Stimulated activated CD8-positive, alpha-beta memory T cell treated with anti-CD3 and anti-CD28 coated beads, Interleukin-12 subunit alpha, Interleukin-12 subunit beta, amount 100 ng/mL, for 24 hours (primary cell): ENCODE results near the gene NDUFB10.
"Not testable (repeated sequence)": the region's sequence is repeated elsewhere in the genome, so short reads cannot be mapped to it uniquely, and the experiment has no call there.

Experiments
- DNase-seq: peaks from one replicate; pipeline ENCODE4 v3.0.0-alpha.2; 2020; ENCODE audit errors: extremely low read depth

Gene NDUFB10

GRCh38 chr16:1959269-1960039 lies at the start of gene NDUFB10:
Gene NDUFB10 (plus strand): TSS chr16:1959538. CDS start chr16:1959625, 87 bp downstream.
- peak; percentile 77 for DNase-seq

- DNase-seq, result no peak
Measured at GRCh38 chr16:1909561-1910231, 49.6 kb upstream of the NDUFB10 start.

- no peak for DNase-seq
Measured at GRCh38 chr16:1911467-1912214, 47.7 kb upstream of the NDUFB10 start.

GRCh38 chr16:1912215-1912543 lies 47.2 kb upstream of the NDUFB10 start:
- no peak for DNase-seq

- DNase-seq, result no peak
Measured at GRCh38 chr16:1913327-1914083, 45.8 kb upstream of the NDUFB10 start.

- DNase-seq, result no peak
Measured at GRCh38 chr16:1914084-1914608, 45.2 kb upstream of the NDUFB10 start.

DNA sequence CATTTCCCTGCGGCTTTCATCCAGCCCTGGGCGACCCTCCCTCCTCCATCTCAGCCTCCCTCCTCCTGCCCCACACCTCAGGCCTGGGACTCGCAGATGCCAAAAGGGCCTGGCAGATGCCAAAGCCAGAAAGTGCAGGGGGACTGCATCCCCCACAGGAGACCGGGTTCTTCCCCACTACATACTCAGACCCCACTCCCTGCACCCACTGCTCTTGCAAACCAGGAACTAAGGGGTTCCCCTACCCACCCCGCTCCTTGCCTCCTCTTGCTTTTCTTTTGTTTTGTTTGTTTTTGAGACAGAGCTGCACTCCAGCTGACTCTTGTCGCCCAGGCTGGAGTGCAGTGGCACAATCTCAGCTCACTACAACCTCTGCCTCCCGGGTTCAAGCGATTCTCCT lies 44.4 kb upstream of the NDUFB10 start:
- DNase-seq, result no peak

DNA sequence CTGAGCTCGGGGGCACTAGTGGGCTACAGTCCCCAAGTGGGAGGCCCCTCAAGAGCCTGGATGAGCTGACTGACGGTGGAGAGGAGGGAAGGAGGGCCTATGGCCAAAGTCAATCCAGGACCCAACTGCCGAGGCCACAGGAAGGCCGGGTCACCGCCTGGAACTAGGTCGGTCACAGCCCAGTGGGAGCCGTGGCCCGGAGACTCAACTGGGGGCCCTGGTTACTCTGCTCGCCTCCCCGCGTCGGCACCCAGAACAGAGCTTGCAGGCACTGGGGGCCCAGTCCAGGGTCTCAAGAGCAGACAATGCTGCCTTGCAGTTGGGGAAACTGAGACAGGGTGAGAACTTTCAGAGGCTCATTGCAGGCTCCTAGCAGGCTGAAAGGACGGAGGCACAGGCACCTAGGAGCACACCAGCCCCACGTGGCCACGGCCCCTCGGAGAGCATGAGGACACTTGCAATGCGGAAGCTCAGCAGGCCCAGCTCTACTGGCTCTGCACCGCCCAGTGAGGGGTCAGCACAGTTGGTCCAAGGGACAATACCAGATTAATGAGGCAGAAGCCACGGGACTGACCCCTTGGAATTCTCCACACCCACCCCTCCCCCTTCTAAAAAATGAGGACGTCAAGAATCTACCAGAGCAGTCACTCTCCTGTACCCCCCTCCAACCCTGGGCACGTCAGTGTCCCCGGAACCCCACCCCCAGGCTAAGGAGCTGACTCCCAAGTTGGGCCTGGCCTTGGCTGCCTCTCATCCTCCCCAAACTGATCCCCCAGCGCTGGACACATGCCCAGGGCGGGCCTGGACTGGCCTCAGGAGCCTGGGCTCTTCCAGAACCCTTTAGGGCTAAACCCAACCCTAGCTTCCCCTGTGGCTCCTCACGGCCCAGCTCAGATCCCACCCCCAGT lies 43.4 kb upstream of the NDUFB10 start:
- DNase-seq, result no peak

DNA sequence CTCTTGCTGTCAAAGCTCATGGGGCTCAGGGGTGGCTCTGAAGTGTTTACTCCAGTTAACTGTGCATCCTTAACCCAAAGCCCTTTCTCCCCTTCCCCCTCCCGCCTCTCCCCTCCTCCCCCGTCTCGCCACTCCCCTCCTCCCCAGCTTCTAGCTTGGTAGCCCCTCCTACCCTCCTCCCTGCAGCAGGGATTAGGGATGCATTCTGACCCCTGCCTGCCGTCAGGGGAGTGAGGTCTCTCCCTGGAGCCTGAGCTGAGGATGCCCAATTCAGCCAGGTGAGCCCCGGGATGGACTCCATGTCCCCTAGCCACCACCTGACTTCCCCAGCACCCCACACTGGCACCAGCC lies 42.7 kb upstream of the NDUFB10 start:
- no peak for DNase-seq

DNA sequence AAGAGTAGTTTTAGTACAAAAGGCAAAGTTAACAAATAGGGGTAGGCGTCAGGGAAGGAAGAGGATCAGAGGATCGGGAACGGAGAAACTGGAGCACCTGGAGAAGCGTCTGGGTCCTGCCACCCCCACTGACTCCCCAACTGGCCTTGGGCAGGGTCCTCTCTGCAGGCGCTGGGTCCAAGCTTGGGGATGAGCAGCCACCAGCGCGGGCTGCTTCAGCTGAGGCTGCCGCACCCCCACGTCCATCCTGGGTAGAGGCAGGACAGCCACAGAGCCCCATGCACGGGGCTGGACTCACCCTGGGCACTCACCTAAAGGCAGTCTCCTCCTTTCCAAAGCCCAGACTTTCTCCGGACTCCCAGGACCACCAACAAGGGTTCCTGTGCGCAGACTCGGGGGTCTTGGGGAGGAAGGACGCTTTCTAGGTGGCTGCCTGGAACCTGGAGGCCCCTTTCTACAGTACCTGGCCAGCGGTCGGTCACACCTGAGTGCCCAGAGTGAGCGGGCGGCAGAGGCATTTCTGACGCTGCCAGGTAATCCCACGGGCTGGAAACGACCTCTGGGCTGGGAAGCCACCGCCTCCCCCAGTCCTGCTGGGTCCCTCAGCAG lies 42.2 kb upstream of the NDUFB10 start:
- no peak for DNase-seq

GRCh38 chr16:1917665-1918350 lies 41.5 kb upstream of the NDUFB10 start:
- DNase-seq, result no peak

DNA sequence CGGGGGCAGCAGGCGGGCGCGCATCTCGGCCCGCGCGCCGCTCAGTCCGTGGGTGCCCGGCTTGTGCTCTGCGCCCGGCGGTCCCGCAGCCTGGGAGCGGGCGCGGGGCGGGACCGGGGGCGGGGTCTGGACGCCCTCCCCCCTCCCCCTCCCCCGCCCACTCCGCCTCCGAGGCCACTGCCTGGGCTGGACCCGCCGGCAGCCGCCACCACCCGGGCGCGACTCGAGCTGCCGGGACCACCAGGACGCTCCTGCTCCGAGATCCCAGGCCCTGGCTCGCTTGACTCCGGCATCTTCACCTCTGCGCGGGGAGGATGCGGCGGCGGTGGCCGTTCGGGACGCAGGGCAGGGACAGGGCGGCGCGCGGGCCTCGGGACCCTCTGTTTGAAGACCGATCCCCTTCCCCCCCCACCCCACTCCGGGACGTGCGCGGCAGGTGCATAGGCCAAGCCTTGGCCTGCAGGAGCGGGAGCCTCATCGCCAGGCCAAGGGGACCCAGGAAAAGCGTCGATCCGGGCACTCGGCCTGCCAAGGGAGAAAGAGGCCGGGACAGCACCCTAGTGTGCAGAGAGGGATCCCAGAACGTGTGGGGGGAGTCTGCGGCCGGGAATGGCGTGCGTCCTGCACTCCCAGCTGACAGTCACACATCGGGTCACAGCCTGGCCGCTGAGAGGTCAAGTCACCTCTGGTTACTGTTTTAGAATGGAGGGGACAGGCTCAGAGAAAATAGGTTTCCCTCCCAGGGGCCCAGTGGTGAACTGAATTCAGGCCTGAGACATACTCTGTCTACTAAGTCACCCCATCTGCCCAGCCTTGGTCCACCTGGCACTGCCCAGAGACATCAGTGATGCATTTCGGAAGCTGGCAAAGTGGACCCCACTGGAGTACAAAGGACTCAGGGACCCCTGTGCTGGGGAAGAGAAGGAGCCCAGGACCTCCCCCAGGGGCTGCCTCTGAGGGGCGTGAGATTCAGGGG lies 40.7 kb upstream of the NDUFB10 start, which contains the start of gene HS3ST6:
Gene HS3ST6, minus strand, starts transcription at position 65 of the 976 bp plus-strand sequence. CDS start 92 bp downstream, outside the sequence.
- DNase-seq, result no peak

DNA sequence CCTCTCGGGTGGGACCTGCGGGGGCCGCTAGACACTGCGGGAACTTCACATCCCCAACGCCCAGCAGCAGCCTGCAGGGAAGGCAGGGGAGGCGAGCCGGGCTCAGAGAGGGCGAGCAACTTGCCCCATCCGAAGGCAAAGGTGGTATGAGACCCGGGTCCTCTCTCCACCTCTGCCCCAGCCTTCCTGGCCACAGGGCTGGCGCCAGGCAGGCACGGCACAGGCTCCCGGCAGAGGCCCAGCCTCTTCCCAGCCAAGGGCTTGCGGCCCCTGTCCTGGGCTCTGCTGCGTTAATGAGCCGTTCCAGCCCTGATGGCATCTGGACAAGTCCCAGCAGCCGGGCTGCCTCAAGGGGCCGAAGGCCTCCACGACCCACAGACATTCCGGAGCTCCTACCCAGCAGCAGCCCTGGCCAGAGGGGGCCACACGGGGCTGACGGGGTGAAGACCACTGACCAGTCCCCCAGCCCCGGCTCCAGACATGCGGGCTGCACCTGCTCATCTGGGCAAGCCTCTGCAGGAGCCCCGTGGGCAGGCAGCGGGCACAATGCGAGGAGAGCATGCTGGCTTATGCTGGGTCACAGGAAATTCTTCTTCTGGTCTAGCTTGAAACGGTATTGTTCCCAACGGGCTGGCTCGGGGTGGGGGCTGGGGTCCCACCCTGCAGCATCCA lies 39.9 kb upstream of the NDUFB10 start:
- no peak for DNase-seq

GRCh38 chr16:1920122-1920521 lies 39.2 kb upstream of the NDUFB10 start:
- DNase-seq, result not testable (repeated sequence)

DNA sequence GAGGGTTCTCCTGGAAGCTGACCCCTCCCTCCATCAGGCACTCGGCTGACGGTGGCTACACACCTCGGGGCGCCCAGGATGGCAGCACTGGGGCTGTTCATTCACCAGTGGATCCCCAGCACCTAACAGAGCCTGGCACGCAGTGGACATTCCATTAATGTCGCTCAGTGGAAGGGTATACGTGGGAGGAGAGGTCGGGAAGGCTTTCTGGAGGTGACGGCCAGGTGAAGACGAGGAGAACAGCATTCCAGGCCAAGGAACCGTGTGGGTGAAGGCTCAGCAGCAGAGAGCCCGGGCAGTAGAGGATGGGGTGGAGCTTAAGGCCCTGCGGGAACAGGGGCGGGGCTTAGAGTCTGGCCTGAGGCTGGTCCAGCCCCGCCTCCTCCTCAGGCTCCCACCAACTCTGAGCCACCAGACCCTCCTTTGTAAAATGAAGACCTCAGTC lies 38.6 kb upstream of the NDUFB10 start:
- DNase-seq, result no peak

DNA sequence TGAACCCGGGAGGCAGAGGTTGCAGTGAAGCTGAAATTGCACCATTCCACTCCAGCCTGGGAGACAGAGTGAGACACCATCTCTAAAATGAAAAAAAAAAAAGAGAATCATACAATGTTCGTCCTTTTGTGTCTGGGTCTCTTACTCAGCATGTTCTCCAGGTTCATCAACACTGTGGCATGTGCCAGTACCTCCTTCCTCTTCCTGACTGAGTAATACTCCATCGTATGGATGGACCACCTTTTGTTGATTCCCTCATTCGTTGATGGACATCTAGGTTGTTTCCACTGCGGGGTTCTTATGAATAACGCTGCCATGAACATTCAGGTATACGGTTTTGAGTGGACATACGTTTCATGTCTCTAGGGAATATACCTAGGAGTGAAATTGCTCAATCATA lies 37.0 kb upstream of the NDUFB10 start:
- DNase-seq, result no peak

GRCh38 chr16:1923299-1924034 lies 35.9 kb upstream of the NDUFB10 start:
- DNase-seq, result no peak
